HG03060 (cell line): ENCODE results near the gene NDUFS4.
"Not testable (repeated sequence)": the region's sequence is repeated elsewhere in the genome, so short reads cannot be mapped to it uniquely, and the experiment has no call there.

Experiments
- ATAC-seq: cut with Tn5 transposase; IDR thresholded peaks from one replicate; pipeline ENCODE4 v1.9.1; 2021; ENCODE audit warnings: low read depth, moderate number of reproducible peaks; ENCODE audit not compliant: unreplicated experiment

Gene NDUFS4

GRCh38 chr5:53571403-53571802, 11.0 kb downstream of the NDUFS4 start:
- no peak for ATAC-seq

GRCh38 chr5:53575101-53575500, 14.7 kb downstream of the NDUFS4 start:
- ATAC-seq, result no peak

GRCh38 chr5:53575831-53576230, 15.4 kb downstream of the NDUFS4 start:
- no peak for ATAC-seq

- no peak for ATAC-seq
These were observed 16.2 kb downstream of the NDUFS4 start for GRCh38 chr5:53576674-53577073.

GRCh38 chr5:53578854-53579253, 18.4 kb downstream of the NDUFS4 start:
- ATAC-seq, result no peak

- no peak for ATAC-seq
These were observed 20.1 kb downstream of the NDUFS4 start for GRCh38 chr5:53580547-53580946.

GRCh38 chr5:53582225-53582624, 21.8 kb downstream of the NDUFS4 start:
- no peak for ATAC-seq

GRCh38 chr5:53590759-53591158, 30.3 kb downstream of the NDUFS4 start:
- ATAC-seq, result no peak

- no peak for ATAC-seq
These were observed 34.0 kb downstream of the NDUFS4 start for GRCh38 chr5:53594419-53594818.

GRCh38 chr5:53597894-53598293, 37.5 kb downstream of the NDUFS4 start:
- ATAC-seq, result no peak

GRCh38 chr5:53601570-53601969, 41.1 kb downstream of the NDUFS4 start:
- ATAC-seq, result no peak

- no peak for ATAC-seq
These were observed 42.7 kb downstream of the NDUFS4 start for GRCh38 chr5:53603009-53603687.

GRCh38 chr5:53604309-53604708, 43.9 kb downstream of the NDUFS4 start:
- no peak for ATAC-seq

- ATAC-seq, result no peak
These were observed 47.4 kb downstream of the NDUFS4 start for GRCh38 chr5:53607886-53608285.

- not testable (repeated sequence) for ATAC-seq
These were observed 48.5 kb downstream of the NDUFS4 start for GRCh38 chr5:53608897-53609296.

GRCh38 chr5:53613061-53613460, 52.6 kb downstream of the NDUFS4 start:
- no peak for ATAC-seq

GRCh38 chr5:53613536-53613935, 53.1 kb downstream of the NDUFS4 start:
- ATAC-seq, result no peak

- ATAC-seq, result no peak
These were observed 54.0 kb downstream of the NDUFS4 start for GRCh38 chr5:53614376-53614885.

- no peak for ATAC-seq
These were observed 56.6 kb downstream of the NDUFS4 start for GRCh38 chr5:53616939-53617549.

GRCh38 chr5:53631251-53631650, 70.8 kb downstream of the NDUFS4 start:
- no peak for ATAC-seq

GRCh38 chr5:53642061-53642460, 81.6 kb downstream of the NDUFS4 start:
- no peak for ATAC-seq

- no peak for ATAC-seq
These were observed 83.0 kb downstream of the NDUFS4 start for GRCh38 chr5:53643445-53643844.
